ENCODE measurements around the gene CWF19L2.

Gene CWF19L2

GRCh38 chr11:107493117-107493516 is 35.5 kb upstream of the CWF19L2 start:
- no peaks in the 10 kb centered on the region for H3F3A ChIP-seq (ENCODE audit: control insufficient read depth, insufficient read depth)
- no peaks in the 10 kb centered on the region for H3K79me2 ChIP-seq (ENCODE audit: control insufficient read depth, low read length)
- no peak overlapping the region for H3K4me3 ChIP-seq (ENCODE audit: low read length)
- H3K4me2 ChIP-seq (ENCODE audit: low read length): no peak overlapping the region
- no peaks in the 10 kb centered on the region for H3K9me3 ChIP-seq (ENCODE audit: control insufficient read depth, insufficient read depth, low read length)
- no peaks in the 10 kb centered on the region for H4K20me1 ChIP-seq (ENCODE audit: control insufficient read depth, insufficient read depth, low read depth, low read length)
- no peak for TF ChIP-seq CTCF (IDR thresholded peaks at IDR 0.05; ENCODE audit: low read depth, low read length, poor library complexity, severe bottlenecking)
- TF ChIP-seq EZH2phosphoT487 (IDR thresholded peaks at IDR 0.05; ENCODE audit: borderline replicate concordance, low read length): no peak
- H3K4me1 ChIP-seq (ENCODE audit: control insufficient read depth, low read length): no peaks in the 10 kb centered on the region
- no peaks in the 10 kb centered on the region for H3K36me3 ChIP-seq (ENCODE audit: control insufficient read depth, low read length)
- no peaks in the 10 kb centered on the region for H3K27me3 ChIP-seq (ENCODE audit: control insufficient read depth, low read length)
- H3K27ac ChIP-seq (ENCODE audit: low read depth, low read length): no peak overlapping the region
- no peaks in the 10 kb centered on the region for H3K9me2 ChIP-seq (replicated peaks; ENCODE audit: control insufficient read depth, low read length)

- Histone ChIP-seq H3K4me1 (ENCODE audit: control insufficient read depth, low read length) (no peaks in the 10 kb centered on the region), H3K9me3 (ENCODE audit: control insufficient read depth, insufficient read depth, low read length) (no peaks in the 10 kb centered on the region), H3K27ac (ENCODE audit: low read depth, low read length) (no peak overlapping the region), H3K79me2 (ENCODE audit: control insufficient read depth, low read length) (no peaks in the 10 kb centered on the region), H3K36me3 (ENCODE audit: control insufficient read depth, low read length) (no peaks in the 10 kb centered on the region), H3K4me3 (ENCODE audit: low read length) (no peak overlapping the region), H4K20me1 (ENCODE audit: control insufficient read depth, insufficient read depth, low read depth, low read length) (no peaks in the 10 kb centered on the region), H3F3A (ENCODE audit: control insufficient read depth, insufficient read depth) (no peaks in the 10 kb centered on the region), H3K27me3 (ENCODE audit: control insufficient read depth, low read length) (no peaks in the 10 kb centered on the region), H3K4me2 (ENCODE audit: low read length) (no peak overlapping the region), H3K9me2 (replicated peaks; ENCODE audit: control insufficient read depth, low read length) (no peaks in the 10 kb centered on the region)
- no peak for TF ChIP-seq EZH2phosphoT487 (IDR thresholded peaks at IDR 0.05; ENCODE audit: borderline replicate concordance, low read length)
- no peak for TF ChIP-seq CTCF (IDR thresholded peaks at IDR 0.05; ENCODE audit: low read depth, low read length, poor library complexity, severe bottlenecking)
Measured at GRCh38 chr11:107490836-107491235, 33.2 kb upstream of the CWF19L2 start.

GRCh38 chr11:107482234-107482633 is 24.6 kb upstream of the CWF19L2 start:
- Histone ChIP-seq H3K4me2 (ENCODE audit: low read length) (no peak overlapping the region), H3K27ac (ENCODE audit: low read depth, low read length) (no peak overlapping the region), H3F3A (ENCODE audit: control insufficient read depth, insufficient read depth) (no peaks in the 10 kb centered on the region), H3K4me3 (ENCODE audit: low read length) (no peak overlapping the region), H3K4me1 (ENCODE audit: control insufficient read depth, low read length) (no peaks in the 10 kb centered on the region), H3K79me2 (ENCODE audit: control insufficient read depth, low read length) (no peaks in the 10 kb centered on the region), H3K9me2 (replicated peaks; ENCODE audit: control insufficient read depth, low read length) (no peaks in the 10 kb centered on the region), H3K36me3 (ENCODE audit: control insufficient read depth, low read length) (no peaks in the 10 kb centered on the region), H3K27me3 (ENCODE audit: control insufficient read depth, low read length) (peaks cover 1% of the 10 kb centered on the region), H4K20me1 (ENCODE audit: control insufficient read depth, insufficient read depth, low read depth, low read length) (no peaks in the 10 kb centered on the region), H3K9me3 (ENCODE audit: control insufficient read depth, insufficient read depth, low read length) (no peaks in the 10 kb centered on the region)
- TF ChIP-seq CTCF (IDR thresholded peaks at IDR 0.05; ENCODE audit: low read depth, low read length, poor library complexity, severe bottlenecking): no peak
- no peak for TF ChIP-seq EZH2phosphoT487 (IDR thresholded peaks at IDR 0.05; ENCODE audit: borderline replicate concordance, low read length)

- Histone ChIP-seq H3F3A (ENCODE audit: control insufficient read depth, insufficient read depth) (no peaks in the 10 kb centered on the region), H3K9me3 (ENCODE audit: control insufficient read depth, insufficient read depth, low read length) (no peaks in the 10 kb centered on the region), H3K27ac (ENCODE audit: low read depth, low read length) (no peak overlapping the region), H4K20me1 (ENCODE audit: control insufficient read depth, insufficient read depth, low read depth, low read length) (no peaks in the 10 kb centered on the region), H3K27me3 (ENCODE audit: control insufficient read depth, low read length) (peaks cover 14% of the 10 kb centered on the region), H3K9me2 (replicated peaks; ENCODE audit: control insufficient read depth, low read length) (no peaks in the 10 kb centered on the region), H3K36me3 (ENCODE audit: control insufficient read depth, low read length) (no peaks in the 10 kb centered on the region), H3K4me2 (ENCODE audit: low read length) (no peak overlapping the region), H3K79me2 (ENCODE audit: control insufficient read depth, low read length) (no peaks in the 10 kb centered on the region), H3K4me3 (ENCODE audit: low read length) (no peak overlapping the region), H3K4me1 (ENCODE audit: control insufficient read depth, low read length) (no peaks in the 10 kb centered on the region)
- no peak for TF ChIP-seq EZH2phosphoT487 (IDR thresholded peaks at IDR 0.05; ENCODE audit: borderline replicate concordance, low read length)
- TF ChIP-seq CTCF (IDR thresholded peaks at IDR 0.05; ENCODE audit: low read depth, low read length, poor library complexity, severe bottlenecking): no peak
Measured at GRCh38 chr11:107478922-107479321, 21.3 kb upstream of the CWF19L2 start.

Data from DOHH2 (cell line).